BLaER1 treated with 17β-estradiol and CSF1 and Interleukin-3, amounts not matched to agents 10 nM and 100 nM (cell line): ENCODE data around the gene ROR1.

Experiments used
- H3K27ac ChIP-seq, 11 experiments: shearing (Covaris generic); formaldehyde crosslinking; 2 replicates each; pipeline ENCODE4 v1.8.1; 2022
- H3K27me3 ChIP-seq, 11 experiments: shearing (Covaris generic); formaldehyde crosslinking; 2 replicates each; pipeline ENCODE4 v1.8.1; 2022
- H3K36me3 ChIP-seq, 11 experiments: shearing (Covaris generic); formaldehyde crosslinking; 2 replicates each; pipeline ENCODE4 v1.8.1; 2022
- H3K4me1 ChIP-seq, 10 experiments: shearing (Covaris generic); formaldehyde crosslinking; 2 replicates each; pipeline ENCODE4 v1.8.1; 2022
- H3K4me2 ChIP-seq, 11 experiments: shearing (Covaris generic); formaldehyde crosslinking; 2 replicates each; pipeline ENCODE4 v1.8.1; 2022
- H3K4me3 ChIP-seq, 10 experiments: shearing (Covaris generic); formaldehyde crosslinking; 2 replicates each; pipeline ENCODE4 v1.8.1; 2022
- H3K9ac ChIP-seq, 11 experiments: shearing (Covaris generic); formaldehyde crosslinking; 2 replicates each; pipeline ENCODE4 v1.8.1; 2022
- H3K9me3 ChIP-seq, 11 experiments: shearing (Covaris generic); formaldehyde crosslinking; replicated peaks in 1 of 11; 2 replicates each; pipeline ENCODE4 v1.8.1; 2022
- H4K20me1 ChIP-seq, 11 experiments: shearing (Covaris generic); formaldehyde crosslinking; 2 replicates each; pipeline ENCODE4 v1.8.1; 2022
- Cebpa-rat ChIP-seq, 11 experiments: shearing (Covaris generic); IDR thresholded peaks; 2 replicates each; pipeline ENCODE4 v1.8.1; 2022

ROR1 gene

DNA sequence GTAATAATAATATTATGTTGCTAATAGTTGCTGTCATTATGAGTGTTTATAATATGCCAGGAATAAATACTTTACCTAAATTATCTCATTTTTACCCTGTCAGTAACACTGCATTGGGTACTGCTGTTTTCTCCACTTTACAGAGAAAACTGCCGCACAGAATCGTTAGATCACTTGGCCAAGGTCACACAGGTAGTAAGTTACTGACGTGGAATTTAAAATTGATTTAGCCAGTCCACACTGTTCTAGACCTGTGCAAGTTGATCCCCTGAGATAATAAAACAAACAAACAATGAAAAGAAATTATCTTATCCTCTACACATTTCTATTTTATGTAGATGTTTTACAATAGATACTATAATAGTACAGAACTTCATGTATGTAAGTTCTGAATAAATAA is 174.1 kb downstream of the ROR1 start:
- Histone ChIP-seq H3K9ac (no peak overlapping the region), H3K9me3 (peaks cover 0 to 6% (median under 1%) of the 10 kb centered on the region in 11 experiments; a peak in 5 of 22 replicates), H3K4me3 (no peak overlapping the region), H3K27me3 (no peaks in the 10 kb centered on the region), H4K20me1 (no peaks in the 10 kb centered on the region; a peak in 1 of 22 replicates), H3K4me1 (no peaks in the 10 kb centered on the region), H3K36me3 (no peaks in the 10 kb centered on the region), H3K4me2 (no peak overlapping the region), H3K27ac (no peak overlapping the region)
- no peak for TF ChIP-seq Cebpa-rat (IDR thresholded peaks at IDR 0.05)

DNA sequence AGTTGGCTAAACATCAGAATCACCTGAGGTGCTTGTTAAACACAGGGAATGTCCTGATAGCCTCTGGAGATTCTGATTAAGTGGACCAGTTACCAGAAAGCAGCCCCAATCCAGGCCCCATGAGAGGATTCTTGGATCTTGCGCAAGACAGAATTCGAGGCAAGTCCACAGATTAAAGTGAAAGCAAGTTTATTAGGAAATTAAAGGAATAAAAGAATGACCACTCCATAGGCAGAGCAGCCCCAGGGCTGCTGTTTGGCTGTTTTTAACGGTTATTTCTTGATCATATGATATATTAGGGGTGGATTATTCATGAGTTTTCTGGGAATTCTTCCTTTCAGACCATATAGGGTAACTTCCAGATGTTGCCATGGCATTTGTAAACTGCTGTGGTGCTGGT is 176.2 kb downstream of the ROR1 start:
- H3K9ac ChIP-seq: no peak overlapping the region
- no peak overlapping the region for H3K4me2 ChIP-seq
- TF ChIP-seq Cebpa-rat (IDR thresholded peaks at IDR 0.05): peak in 5 of 11 experiments; percentile 9 to 47 (median 18); a peak in 3 of 22 replicates
- H3K9me3 ChIP-seq: peaks cover 16 to 27% (median 21%) of the 10 kb centered on the region in 11 experiments
- H3K4me1 ChIP-seq: peaks cover 0 to 3% (median 0%) of the 10 kb centered on the region in 10 experiments; a peak in 3 of 20 replicates
- no peaks in the 10 kb centered on the region for H3K27me3 ChIP-seq
- H3K27ac ChIP-seq: no peak overlapping the region
- no peak overlapping the region for H3K4me3 ChIP-seq
- H3K36me3 ChIP-seq: 0 out of 22 replicates have a peak, but pooled peaks cover 0 to 8% (median 0%) of the 10 kb centered on the region in 11 experiments
- H4K20me1 ChIP-seq: no peaks in the 10 kb centered on the region; a peak in 1 of 22 replicates

DNA sequence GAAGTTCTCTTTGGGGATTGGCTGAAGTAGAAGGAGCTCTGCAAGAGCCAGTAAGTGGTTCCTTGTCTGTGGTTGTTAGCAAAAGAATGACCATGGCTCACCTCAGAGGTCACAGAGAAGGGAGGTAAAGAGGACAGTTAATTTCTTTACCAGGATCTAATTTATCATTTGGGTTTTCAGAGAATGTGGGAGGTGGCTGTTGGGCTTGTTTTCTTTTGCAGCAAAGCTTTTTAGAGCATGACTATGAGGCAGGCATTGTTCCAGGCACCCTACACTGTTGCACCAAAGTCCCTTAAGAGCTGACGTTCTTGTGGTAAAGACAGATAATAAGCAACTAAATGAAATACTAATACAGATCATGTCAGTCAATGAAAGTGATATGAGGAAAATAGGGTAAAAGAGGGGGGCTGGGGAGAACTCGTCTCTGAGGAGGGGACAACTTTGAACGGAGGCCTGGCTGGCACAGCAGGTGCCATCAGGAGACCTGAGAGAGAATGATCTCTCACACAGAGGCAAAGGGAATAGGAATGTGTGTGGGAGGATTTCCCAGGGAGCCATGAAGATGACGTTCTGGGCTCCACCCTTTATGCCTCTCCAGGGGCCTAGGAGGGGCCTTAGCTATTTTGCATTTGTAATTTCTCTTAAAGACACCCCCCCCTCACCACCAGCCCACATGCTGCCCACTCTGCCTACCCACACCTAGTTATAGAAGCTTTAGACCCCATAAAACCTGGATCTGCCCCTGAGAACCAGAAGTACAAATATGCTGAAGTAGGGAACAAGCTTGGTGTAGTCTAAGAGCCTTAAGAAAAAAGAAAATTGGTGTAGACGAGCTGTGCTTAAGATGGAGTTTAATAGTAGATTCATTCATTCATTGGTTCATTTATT is 177.5 kb downstream of the ROR1 start:
- H3K36me3 ChIP-seq: 0 out of 22 replicates have a peak, but pooled peaks cover 0 to 8% (median 0%) of the 10 kb centered on the region in 11 experiments
- no peaks in the 10 kb centered on the region; a peak in 1 of 22 replicates for H4K20me1 ChIP-seq
- peaks cover 16 to 27% (median 21%) of the 10 kb centered on the region in 11 experiments for H3K9me3 ChIP-seq
- no peak overlapping the region for H3K27ac ChIP-seq
- no peak overlapping the region for H3K4me3 ChIP-seq
- peaks cover 6 to 16% (median 10%) of the 10 kb centered on the region in 10 experiments; a peak in 15 of 20 replicates for H3K4me1 ChIP-seq
- H3K9ac ChIP-seq: no peak overlapping the region
- H3K27me3 ChIP-seq: no peaks in the 10 kb centered on the region
- no peak overlapping the region for H3K4me2 ChIP-seq
- TF ChIP-seq Cebpa-rat (IDR thresholded peaks at IDR 0.05): no peak

DNA sequence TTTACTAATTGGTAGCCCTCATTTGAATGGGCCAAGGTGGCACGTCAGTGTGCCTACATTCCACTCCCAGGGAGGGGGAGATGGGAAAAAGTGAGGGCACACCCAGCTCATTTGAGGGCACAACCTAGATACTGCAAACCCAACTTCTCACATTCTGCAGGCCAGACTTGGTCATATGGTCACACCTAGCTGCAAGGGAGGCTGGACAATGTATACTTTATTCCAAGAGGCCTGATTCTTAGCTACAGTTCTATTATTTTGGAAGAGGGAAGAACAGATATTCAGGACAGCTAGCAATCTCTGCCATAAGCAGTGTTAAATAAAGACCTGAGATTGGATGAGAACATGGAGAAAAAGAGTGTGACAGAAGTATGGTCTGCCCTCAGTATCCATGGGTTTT is 180.4 kb downstream of the ROR1 start:
- peaks cover 27 to 51% (median 34%) of the 10 kb centered on the region in 11 experiments for H3K9me3 ChIP-seq
- H3K4me2 ChIP-seq: no peak overlapping the region
- no peaks in the 10 kb centered on the region; a peak in 1 of 22 replicates for H4K20me1 ChIP-seq
- H3K27me3 ChIP-seq: no peaks in the 10 kb centered on the region
- H3K4me1 ChIP-seq: peaks cover 6 to 16% (median 11%) of the 10 kb centered on the region in 10 experiments; a peak in 15 of 20 replicates
- H3K4me3 ChIP-seq: no peak overlapping the region; a peak in 1 of 20 replicates
- H3K27ac ChIP-seq: no peak overlapping the region
- 0 out of 22 replicates have a peak, but pooled peaks cover 0 to 8% (median 0%) of the 10 kb centered on the region in 11 experiments for H3K36me3 ChIP-seq
- H3K9ac ChIP-seq: no peak overlapping the region
- no peak for TF ChIP-seq Cebpa-rat (IDR thresholded peaks at IDR 0.05)

DNA sequence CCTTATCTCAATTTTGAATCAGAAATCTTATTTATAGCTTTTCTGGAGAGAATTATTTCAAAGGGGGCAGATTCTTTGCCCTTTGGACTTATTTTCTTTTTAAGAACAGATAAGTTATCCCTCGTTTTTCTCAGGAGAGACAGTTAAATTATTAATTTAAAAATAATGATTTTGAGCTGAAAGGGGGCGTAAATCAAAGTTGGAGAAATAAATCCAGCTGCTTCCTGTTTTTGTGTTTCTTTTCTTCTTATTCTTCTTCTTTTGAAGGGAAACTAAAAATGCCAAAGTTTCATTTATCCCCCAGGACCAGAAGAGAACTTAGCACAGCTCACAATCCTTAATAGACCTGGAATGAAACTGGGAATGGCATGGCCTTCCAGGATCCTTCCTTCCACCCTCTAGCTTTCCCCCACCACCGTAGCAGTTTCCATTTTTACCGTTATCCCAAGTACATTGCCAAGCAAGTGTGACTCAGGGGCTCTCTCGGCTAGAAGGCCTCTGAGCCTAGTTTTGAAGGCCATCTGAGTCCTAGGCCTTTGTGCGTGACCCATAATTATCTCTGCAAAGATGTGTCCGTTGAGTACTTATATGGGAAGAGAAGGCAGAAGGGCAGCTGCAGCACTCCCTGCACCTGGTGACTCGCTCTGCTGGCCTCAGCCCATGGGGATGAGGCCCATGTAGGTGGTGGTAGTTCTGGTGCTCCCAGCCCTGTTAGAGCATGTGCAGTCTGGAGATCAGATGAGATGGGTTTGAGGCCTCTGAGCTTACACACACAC is 181.7 kb downstream of the ROR1 start:
- Histone ChIP-seq H3K9me3 (peaks cover 31 to 54% (median 39%) of the 10 kb centered on the region in 11 experiments), H3K36me3 (0 out of 22 replicates have a peak, but pooled peaks cover 0 to 8% (median 0%) of the 10 kb centered on the region in 11 experiments), H4K20me1 (no peaks in the 10 kb centered on the region; a peak in 1 of 22 replicates), H3K9ac (no peak overlapping the region), H3K4me1 (peaks cover 6 to 16% (median 11%) of the 10 kb centered on the region in 10 experiments; a peak in 15 of 20 replicates), H3K27me3 (no peaks in the 10 kb centered on the region), H3K4me2 (peak overlapping the region; percentile 3 to 58 (median 43); a peak in 19 of 22 replicates), H3K4me3 (no peak overlapping the region), H3K27ac (peak overlapping the region in 2 of 11 experiments; percentile 10 to 27; a peak in 3 of 22 replicates)
- no peak for TF ChIP-seq Cebpa-rat (IDR thresholded peaks at IDR 0.05)

DNA sequence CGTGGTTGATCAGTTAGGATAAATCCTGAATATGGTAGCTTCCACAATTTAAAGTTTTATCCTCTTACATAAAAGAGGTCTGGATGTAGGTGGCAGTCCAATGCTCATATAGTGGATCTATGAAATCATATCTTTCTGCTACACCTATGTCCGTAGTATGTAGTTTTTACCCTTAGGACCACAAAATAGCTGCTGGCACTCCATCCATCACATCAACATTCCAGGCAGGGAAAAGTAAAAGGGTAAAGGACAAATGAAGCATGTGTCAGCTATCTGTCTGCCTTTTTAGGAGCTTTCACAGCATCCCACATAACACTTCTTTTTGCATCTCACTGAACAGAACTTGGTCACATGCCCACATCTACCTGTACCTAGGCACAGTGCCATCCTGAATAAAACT is 184.7 kb downstream of the ROR1 start:
- H3K36me3 ChIP-seq: 0 out of 22 replicates have a peak, but pooled peaks cover 0 to 8% (median 0%) of the 10 kb centered on the region in 11 experiments

DNA sequence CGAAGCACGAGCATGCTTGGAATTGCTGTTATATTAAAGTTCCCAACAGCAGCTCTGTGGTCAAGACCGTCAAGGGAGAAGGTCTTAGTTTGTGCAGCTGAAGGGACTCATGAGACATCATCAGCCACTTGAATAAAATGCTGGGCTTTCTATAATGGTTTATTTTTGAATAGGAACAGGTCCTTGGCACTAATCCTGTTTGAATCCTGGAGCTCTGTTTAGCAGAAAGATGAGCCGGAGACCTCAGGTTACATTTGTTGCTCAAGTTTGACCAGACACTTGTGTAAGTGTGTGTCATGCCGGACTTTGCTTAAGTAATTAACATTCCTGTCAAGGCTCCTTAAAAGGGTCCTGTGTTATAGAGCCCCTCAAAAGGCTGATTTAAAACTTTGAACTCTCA is 186.5 kb downstream of the ROR1 start:
- Histone ChIP-seq H3K27ac (no peak overlapping the region), H3K4me3 (no peak overlapping the region), H3K27me3 (no peaks in the 10 kb centered on the region), H3K4me1 (peaks cover 6 to 10% (median 9%) of the 10 kb centered on the region in 10 experiments; a peak in 15 of 20 replicates), H4K20me1 (no peaks in the 10 kb centered on the region), H3K9ac (no peak overlapping the region), H3K9me3 (peaks cover 9 to 27% (median 18%) of the 10 kb centered on the region in 11 experiments), H3K4me2 (no peak overlapping the region), H3K36me3 (no peaks in the 10 kb centered on the region)
- no peak for TF ChIP-seq Cebpa-rat (IDR thresholded peaks at IDR 0.05)

More for the DNA sequence above, 184.7 kb downstream of the ROR1 start:
- Histone ChIP-seq H4K20me1 (no peaks in the 10 kb centered on the region), H3K4me2 (no peak overlapping the region), H3K27me3 (no peaks in the 10 kb centered on the region), H3K9ac (no peak overlapping the region), H3K9me3 (peaks cover 24 to 41% (median 33%) of the 10 kb centered on the region in 11 experiments), H3K4me3 (no peak overlapping the region), H3K27ac (no peak overlapping the region), H3K4me1 (peaks cover 6 to 16% (median 11%) of the 10 kb centered on the region in 10 experiments; a peak in 15 of 20 replicates)
- no peak for TF ChIP-seq Cebpa-rat (IDR thresholded peaks at IDR 0.05)

DNA sequence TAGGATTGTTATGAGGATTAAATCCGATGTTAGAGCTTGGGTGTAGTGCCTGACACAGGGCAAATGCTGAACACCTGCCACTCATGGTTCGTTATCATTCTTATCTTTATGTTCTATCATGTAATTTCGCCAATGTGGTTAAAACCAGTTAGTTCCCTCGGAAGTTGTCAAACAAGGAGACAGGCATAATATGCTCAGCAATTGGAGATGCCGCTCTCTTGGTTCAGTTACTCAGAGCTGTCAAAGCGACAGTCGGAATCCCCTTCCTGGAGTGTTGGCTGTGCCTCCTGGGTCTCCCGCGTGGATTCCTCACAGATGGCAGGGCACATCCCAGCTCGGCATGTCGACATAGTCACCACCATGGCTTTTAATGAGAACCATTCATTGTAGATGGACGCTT is 192.2 kb downstream of the ROR1 start:
- H3K4me2 ChIP-seq: peak overlapping the region in 2 of 11 experiments; percentile 1 to 27; a peak in 5 of 22 replicates
- H3K9ac ChIP-seq: no peak overlapping the region
- H3K4me3 ChIP-seq: no peak overlapping the region
- H3K9me3 ChIP-seq: no peaks in the 10 kb centered on the region
- no peak overlapping the region for H3K27ac ChIP-seq
- no peaks in the 10 kb centered on the region for H3K36me3 ChIP-seq
- no peaks in the 10 kb centered on the region for H4K20me1 ChIP-seq
- TF ChIP-seq Cebpa-rat (IDR thresholded peaks at IDR 0.05): no peak
- H3K27me3 ChIP-seq: no peaks in the 10 kb centered on the region
- peaks cover 0 to 6% (median 0%) of the 10 kb centered on the region in 10 experiments; a peak in 3 of 20 replicates for H3K4me1 ChIP-seq
